ENCODE results near the gene TMEM256. TPM values are rescaled to one million over a fixed set of nuclear protein-coding genes. Genes with fewer than 3 reads are reported as not detected.
A peak's percentile ranks its signal among the peaks of the same experiment; 100 is the strongest.

The TMEM256 gene
- total RNA-seq, 4 donors from 2014 or later = 26.0 to 131 (median 115) TPM

DNA sequence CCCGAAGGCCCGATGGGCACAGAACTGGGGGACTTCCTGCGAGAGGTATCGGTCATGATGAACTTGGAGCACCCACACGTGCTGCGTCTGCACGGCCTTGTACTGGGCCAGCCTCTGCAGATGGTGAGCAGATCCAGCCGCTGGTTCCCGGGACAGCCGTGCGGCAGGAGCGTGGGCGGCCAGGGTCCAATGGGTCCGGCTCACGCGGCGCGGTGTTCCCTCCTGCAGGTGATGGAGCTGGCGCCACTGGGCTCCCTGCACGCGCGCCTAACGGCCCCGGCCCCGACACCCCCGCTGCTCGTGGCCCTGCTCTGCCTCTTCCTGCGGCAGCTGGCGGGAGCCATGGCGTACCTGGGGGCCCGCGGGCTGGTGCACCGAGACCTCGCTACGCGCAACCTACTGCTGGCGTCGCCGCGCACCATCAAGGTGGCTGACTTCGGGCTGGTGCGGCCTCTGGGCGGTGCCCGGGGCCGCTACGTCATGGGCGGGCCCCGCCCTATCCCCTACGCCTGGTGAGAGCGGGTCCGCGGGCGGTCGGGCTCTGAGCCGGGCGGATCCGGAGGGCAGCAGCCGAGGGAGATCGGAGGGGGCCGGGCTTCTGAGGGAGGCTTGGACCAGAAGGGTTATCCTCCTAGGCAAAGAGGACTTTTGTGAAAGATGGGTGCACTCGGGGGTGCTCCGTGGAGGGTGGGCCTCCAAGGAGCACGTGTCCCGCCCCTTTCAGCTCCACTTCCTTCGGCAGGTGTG is 20.0 kb downstream of the TMEM256 start:
- H3K4me1 ChIP-seq = peaks cover 0 to 11% of the 10 kb centered on the region in 2 donors
- peak overlapping the region; percentile 17 to 32 for H3K4me3 ChIP-seq
- peak in 1 of 2 donors; percentile 46 for DNase-seq
- no peaks in the 10 kb centered on the region for H3K9me3 ChIP-seq
- TF ChIP-seq, protein P1, sequence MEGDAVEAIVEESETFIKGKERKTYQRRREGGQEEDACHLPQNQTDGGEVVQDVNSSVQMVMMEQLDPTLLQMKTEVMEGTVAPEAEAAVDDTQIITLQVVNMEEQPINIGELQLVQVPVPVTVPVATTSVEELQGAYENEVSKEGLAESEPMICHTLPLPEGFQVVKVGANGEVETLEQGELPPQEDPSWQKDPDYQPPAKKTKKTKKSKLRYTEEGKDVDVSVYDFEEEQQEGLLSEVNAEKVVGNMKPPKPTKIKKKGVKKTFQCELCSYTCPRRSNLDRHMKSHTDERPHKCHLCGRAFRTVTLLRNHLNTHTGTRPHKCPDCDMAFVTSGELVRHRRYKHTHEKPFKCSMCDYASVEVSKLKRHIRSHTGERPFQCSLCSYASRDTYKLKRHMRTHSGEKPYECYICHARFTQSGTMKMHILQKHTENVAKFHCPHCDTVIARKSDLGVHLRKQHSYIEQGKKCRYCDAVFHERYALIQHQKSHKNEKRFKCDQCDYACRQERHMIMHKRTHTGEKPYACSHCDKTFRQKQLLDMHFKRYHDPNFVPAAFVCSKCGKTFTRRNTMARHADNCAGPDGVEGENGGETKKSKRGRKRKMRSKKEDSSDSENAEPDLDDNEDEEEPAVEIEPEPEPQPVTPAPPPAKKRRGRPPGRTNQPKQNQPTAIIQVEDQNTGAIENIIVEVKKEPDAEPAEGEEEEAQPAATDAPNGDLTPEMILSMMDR (IDR thresholded peaks at IDR 0.05) = peak in 1 of 4 experiments; percentile 4
- no peak for TF ChIP-seq POLR2A (IDR thresholded peaks at IDR 0.05)
- intact Hi-C loops (cut with DNase I; ENCODE audit: low total_unique reads) = no loop called here
- no peaks in the 10 kb centered on the region for H3K36me3 ChIP-seq
- peak overlapping the region in 1 of 2 donors; percentile 49 for H3K27ac ChIP-seq
- no peaks in the 10 kb centered on the region for H3K27me3 ChIP-seq

DNA sequence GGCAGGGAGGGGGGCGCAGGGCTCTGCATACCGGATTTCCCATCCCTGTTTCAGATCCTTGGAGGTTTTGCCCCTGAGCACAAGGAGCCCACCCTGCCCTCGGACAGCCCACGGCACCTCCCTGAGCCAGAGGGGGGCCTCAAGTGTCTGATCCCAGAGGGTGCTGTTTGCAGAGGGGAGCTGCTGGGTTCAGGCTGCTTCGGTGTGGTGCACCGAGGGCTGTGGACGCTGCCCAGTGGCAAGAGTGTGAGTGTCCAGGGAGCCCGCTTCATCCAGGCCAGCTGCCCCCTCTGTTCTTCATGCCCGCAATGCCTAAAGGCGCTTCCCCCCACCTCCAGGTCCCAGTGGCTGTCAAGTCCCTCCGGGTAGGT is 20.5 kb downstream of the TMEM256 start:
- peak overlapping the region in 1 of 2 donors; percentile 32 for H3K4me3 ChIP-seq
- TF ChIP-seq, protein P1 (IDR thresholded peaks at IDR 0.05) = no peak
- TF ChIP-seq POLR2A (IDR thresholded peaks at IDR 0.05) = no peak
- H3K4me1 ChIP-seq = peaks cover 0 to 11% of the 10 kb centered on the region in 2 donors
- no peak for DNase-seq
- no peak overlapping the region for H3K27ac ChIP-seq
- intact Hi-C loops (cut with DNase I; ENCODE audit: low total_unique reads) = no loop called here
- H3K9me3 ChIP-seq = no peaks in the 10 kb centered on the region
- H3K27me3 ChIP-seq = no peaks in the 10 kb centered on the region
- H3K36me3 ChIP-seq = no peaks in the 10 kb centered on the region

DNA sequence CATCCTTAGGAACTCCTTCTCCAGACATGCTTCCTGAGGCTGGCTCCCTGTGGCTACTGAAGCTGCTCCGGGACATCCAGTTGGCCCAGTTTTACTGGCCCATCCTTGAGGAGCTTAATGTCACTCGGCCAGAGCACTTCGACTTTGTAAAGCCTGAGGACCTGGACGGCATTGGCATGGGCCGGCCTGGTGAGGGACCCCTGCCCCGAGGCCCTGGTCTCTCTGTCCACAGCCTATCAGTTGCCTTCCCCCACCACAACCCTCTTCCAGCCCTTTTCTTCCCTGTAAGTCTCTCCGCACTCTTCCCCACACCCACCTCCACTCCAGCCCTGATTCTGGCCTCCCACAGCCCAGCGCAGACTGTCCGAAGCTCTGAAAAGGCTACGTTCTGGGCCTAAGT is 21.0 kb downstream of the TMEM256 start:
- Histone ChIP-seq H3K4me3 (no peak overlapping the region), H3K27me3 (no peaks in the 10 kb centered on the region), H3K36me3 (no peaks in the 10 kb centered on the region), H3K27ac (no peak overlapping the region), H3K4me1 (peaks cover 0 to 11% of the 10 kb centered on the region in 2 donors), H3K9me3 (no peaks in the 10 kb centered on the region)
- no peak for TF ChIP-seq POLR2A (IDR thresholded peaks at IDR 0.05)
- TF ChIP-seq, protein P1 (IDR thresholded peaks at IDR 0.05) = no peak
- no peak for DNase-seq
- intact Hi-C loops (cut with DNase I; ENCODE audit: low total_unique reads) = no loop called here

DNA sequence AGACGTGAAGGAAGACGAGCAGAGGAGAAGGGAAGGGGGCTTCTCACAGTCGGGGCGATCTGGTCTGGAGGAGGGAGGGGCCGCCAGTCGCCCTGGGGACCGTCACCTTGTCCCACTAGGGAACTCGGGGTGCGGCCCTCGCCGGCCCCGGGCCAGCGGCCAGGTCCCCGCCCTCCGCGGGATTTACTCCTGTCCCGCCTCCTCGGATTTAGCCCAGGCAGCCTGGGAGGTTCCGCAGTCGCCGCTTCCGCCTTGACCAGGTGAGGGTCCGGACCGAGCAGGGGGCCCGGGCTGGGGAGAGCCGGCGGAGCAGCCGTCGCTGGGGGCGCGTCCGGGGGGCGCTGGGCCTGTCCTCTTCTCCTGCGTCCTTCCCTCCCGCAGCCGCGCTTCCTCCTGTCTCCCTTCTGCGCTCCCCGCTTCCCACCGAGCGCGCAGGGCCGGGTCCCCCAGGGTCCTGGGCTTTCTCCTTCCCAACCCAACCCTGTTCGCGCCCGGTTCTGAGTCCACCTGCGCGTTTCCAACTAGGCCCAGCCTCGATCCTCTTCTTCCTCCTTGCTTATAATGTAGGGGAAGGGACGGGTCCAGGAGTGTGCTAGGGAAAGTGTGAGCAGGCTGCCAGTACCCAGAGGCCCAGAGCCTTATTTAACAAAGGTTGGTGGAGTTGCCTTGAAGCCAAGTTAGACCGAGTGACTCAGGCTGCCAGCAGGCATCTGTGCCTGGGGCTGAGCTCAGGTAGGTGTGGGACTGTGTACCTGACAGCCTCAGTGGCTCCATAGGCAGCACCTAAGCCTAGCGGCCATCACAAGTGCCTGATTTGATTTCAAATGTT is 22.8 kb downstream of the TMEM256 start, which contains the start of gene TNK1:
Gene TNK1 (plus strand): TSS at position 235 of the 829 bp plus-strand sequence. CDS start 1,838 bp downstream, outside the sequence.
- Histone ChIP-seq H3K4me3 (peak within 1 kb of the TSS; percentile 13 to 43), H3K27ac (peak within 1 kb of the TSS in 1 of 2 donors; percentile 64), H3K36me3 (no peaks in the 10 kb centered on the region), H3K4me1 (peaks cover 0 to 11% of the 10 kb centered on the region in 2 donors), H3K9me3 (no peaks in the 10 kb centered on the region), H3K27me3 (no peaks in the 10 kb centered on the region)
- intact Hi-C loops (cut with DNase I; ENCODE audit: low total_unique reads) = no loop called here
- TF ChIP-seq, protein P1 (IDR thresholded peaks at IDR 0.05) = no peak
- TF ChIP-seq POLR2A (IDR thresholded peaks at IDR 0.05) = peak in 1 of 2 donors; percentile 48
- peak; percentile 49 to 56 for DNase-seq

Measured in uterus (tissue), 4 donors.